HG02610 (cell line): ENCODE results near the gene IER5.

Experiments
- ATAC-seq: cut with Tn5 transposase; IDR thresholded peaks from one replicate; pipeline ENCODE4 v1.9.1; 2021; ENCODE audit warnings: mild to moderate bottlenecking, moderate library complexity; ENCODE audit not compliant: unreplicated experiment

Gene IER5

DNA sequence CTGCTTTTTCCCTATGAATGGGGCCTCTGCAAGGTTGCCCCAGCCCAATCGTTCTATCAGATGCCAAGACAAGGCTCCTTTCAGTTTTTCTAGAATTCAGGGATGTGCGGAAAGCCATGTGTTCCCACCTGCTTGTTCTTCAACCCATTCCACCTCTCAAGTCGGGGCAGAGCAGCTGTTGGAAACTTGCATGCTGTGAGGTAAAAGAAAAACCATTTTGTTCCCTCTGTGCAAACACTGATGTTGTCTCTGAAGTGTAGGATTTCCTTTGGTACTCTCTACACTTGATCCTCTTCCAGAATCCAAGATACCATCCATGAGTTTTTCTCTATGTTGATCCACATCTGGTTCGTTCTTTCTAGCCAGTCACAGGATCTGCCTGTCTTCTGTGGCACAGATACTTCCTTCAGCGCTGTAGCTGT lies 7.3 kb downstream of the IER5 start:
- ATAC-seq = no peak

GRCh38 chr1:181097242-181097641 lies 8.7 kb downstream of the IER5 start:
- ATAC-seq = no peak

GRCh38 chr1:181099152-181100014 lies 10.9 kb downstream of the IER5 start:
- ATAC-seq = peak; percentile 67

GRCh38 chr1:181100015-181100905 lies 11.8 kb downstream of the IER5 start:
- ATAC-seq = peak; percentile 24

- no peak for ATAC-seq
Observed at GRCh38 chr1:181100934-181101333, 12.4 kb downstream of the IER5 start.

- no peak for ATAC-seq
Observed at GRCh38 chr1:181101581-181102226, 13.2 kb downstream of the IER5 start.

DNA sequence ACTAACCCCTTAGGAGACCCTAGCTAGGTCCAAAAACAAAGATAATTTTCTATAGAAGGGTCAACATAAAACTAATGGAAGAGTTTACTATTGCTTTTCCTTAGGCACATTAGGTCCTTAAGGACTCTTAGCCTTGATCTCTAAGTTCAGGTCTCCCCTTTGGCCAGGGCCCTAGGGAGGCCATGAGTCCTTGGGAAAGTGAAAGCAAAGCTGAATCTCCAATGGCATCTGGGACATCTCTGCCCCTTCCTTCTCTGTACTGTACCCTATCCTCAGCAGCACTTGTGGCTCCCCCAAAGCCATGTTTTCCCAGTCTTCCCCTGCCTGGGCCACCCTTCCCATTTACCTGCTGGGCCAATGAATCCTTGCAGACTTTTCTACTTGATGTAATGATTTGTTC lies 14.3 kb downstream of the IER5 start:
- ATAC-seq = no peak

DNA sequence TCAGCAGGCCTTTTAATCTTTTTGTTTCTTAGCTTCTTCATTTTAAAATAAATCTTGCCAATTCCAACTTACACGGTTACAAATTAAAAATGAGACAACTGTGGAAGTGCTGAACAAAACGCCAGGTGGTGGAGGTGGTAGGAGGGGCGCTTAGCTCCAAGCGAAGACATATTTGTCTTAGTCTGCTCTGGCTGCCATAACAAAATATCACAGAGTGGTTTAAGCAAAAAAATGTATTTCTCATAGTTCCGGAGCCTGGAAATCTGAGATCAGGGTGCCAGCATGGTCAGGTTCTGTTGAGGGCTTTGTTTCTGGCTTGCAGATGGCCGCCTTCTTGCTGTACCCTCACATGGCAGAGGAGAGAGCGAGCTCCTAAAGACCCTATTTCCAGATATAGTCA lies 14.9 kb downstream of the IER5 start:
- no peak for ATAC-seq

- ATAC-seq = no peak
Observed at GRCh38 chr1:181104042-181104789, 15.7 kb downstream of the IER5 start.

- ATAC-seq = peak; percentile 11
Observed at GRCh38 chr1:181104790-181105133, 16.3 kb downstream of the IER5 start.

DNA sequence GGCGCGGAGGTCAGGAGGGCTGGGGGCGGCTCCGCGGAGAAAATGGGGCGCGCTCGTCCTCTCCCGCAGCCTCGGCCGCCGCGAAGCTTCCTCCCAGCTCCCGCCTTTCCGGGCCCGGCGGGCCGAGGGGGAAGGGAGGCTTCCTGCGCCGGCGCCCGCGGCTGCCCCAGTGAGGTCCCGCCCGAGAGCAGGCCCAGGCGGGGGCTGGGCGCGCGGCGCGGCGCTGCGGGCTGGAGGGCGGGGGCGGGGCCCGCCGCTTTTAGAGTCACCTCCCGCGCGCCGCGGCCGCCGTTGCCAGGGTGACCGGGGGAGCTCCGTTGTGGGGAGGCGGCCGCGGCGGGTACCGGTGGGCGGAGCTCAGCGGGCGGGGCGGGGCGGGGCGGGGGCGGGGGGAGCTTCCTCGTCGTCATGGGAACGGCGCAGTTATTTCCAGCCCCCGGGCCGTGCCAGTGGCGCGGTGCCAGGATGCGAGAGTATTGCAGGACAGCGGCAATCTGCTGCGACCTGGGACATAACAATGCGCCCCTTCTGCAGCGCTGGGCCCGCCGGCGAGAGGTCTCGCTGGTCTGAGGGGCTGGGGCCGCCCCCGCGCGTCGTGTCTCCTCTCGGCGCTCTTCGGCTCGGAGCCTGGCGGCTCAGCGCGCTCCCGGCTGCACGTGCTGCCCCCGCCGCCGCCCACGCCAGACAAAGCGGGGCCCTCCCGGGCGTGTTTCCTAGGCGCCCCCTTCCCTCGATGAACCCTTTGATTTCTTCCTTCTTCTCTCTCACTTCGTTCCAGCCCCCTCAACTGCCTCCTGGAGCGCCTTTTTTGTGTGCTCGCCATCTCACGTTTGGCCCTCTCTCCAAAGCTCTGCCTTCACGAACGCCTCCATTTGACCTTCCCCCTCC lies 16.9 kb downstream of the IER5 start:
- ATAC-seq = peak; percentile 70

DNA sequence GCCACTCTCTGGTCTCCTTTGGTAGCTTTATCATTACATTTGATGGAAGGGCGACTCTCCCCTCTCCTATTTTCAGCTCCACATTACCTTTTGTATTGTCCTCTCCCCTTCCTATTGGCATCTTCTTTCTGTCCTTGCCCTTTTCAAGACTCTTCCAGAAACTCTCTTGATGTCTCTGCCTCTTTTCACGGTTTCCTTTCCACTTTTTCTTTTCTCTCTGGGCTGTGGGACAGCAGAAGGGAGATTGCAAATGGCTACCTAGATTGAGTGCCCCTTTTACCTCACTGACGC lies 17.5 kb downstream of the IER5 start:
- ATAC-seq = no peak

- no peak for ATAC-seq
Observed at GRCh38 chr1:181106479-181106878, 18.0 kb downstream of the IER5 start.

- no peak for ATAC-seq
Observed at GRCh38 chr1:181107711-181108110, 19.2 kb downstream of the IER5 start.

- no peak for ATAC-seq
Observed at GRCh38 chr1:181108304-181108867, 19.9 kb downstream of the IER5 start.

GRCh38 chr1:181110013-181110412 lies 21.5 kb downstream of the IER5 start:
- no peak for ATAC-seq

DNA sequence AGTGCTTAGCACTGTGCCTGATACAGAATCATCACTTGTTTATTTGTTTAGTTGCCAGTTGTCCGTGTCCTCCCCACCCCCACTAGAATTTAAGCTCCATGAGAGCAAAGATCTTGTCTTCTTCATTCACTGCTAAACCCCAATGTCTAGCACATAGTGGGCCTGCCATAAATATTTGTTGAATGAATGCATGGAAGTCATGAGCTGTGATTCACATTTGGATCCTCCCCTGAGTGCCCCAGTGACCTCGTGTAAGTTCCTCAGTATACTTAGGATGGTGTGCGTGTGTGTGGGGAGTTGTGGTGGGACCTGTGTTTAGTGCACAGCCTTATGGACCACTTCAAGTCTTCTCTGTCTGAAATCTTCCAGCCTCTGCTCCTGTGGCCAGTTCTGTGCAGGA lies 23.1 kb downstream of the IER5 start:
- ATAC-seq = no peak

GRCh38 chr1:181112071-181112929 lies 23.8 kb downstream of the IER5 start:
- no peak for ATAC-seq
